HEK293T (cell line): ENCODE measurements around the gene PLB1.

Experiments used
- BHLHE40 ChIP-seq: fragments of 450-650 bp; IDR thresholded peaks from 2 replicates; pipeline ENCODE4 v1.6.1; 2016; ENCODE audit warnings: mild to moderate bottlenecking, moderate library complexity, borderline replicate concordance
- ELF4 ChIP-seq: fragments of 450-650 bp; IDR thresholded peaks from 2 replicates; pipeline ENCODE4 v1.6.1; 2017; ENCODE audit warnings: antibody characterized with exemption
- FOXM1 ChIP-seq: fragments of 450-650 bp; IDR thresholded peaks from 2 replicates; pipeline ENCODE4 v1.6.1; 2017; ENCODE audit warnings: mild to moderate bottlenecking, borderline replicate concordance
- HDGF ChIP-seq: fragments of 450-650 bp; IDR thresholded peaks from 2 replicates; pipeline ENCODE4 v1.6.1; 2017; ENCODE audit warnings: antibody characterized with exemption, borderline replicate concordance
- NFRKB ChIP-seq: fragments of 450-650 bp; IDR thresholded peaks from 2 replicates; pipeline ENCODE4 v1.6.1; 2016; ENCODE audit warnings: mild to moderate bottlenecking, moderate library complexity
- SP1 ChIP-seq: fragments of 450-650 bp; IDR thresholded peaks from 2 replicates; pipeline ENCODE4 v1.6.1; 2017
- SUZ12 ChIP-seq: fragments of 450-650 bp; IDR thresholded peaks from 2 replicates; pipeline ENCODE4 v1.6.1; 2016; ENCODE audit warnings: mild to moderate bottlenecking

- TF ChIP-seq BHLHE40 (no peak), SP1 (no peak), NFRKB (no peak), SUZ12 (no peak), HDGF (no peak), ELF4 (no peak), FOXM1 (no peak)
These were observed 25.1 kb upstream of the PLB1 start for GRCh38 chr2:28470759-28471158.
